ENCODE results near the gene DCLK3. TPM values are rescaled to one million over a fixed set of nuclear protein-coding genes. Genes with fewer than 3 reads are reported as not detected.

DCLK3 gene
- total RNA-seq = 0.14 TPM in 1 of 2 replicates, not detected in the other

DNA sequence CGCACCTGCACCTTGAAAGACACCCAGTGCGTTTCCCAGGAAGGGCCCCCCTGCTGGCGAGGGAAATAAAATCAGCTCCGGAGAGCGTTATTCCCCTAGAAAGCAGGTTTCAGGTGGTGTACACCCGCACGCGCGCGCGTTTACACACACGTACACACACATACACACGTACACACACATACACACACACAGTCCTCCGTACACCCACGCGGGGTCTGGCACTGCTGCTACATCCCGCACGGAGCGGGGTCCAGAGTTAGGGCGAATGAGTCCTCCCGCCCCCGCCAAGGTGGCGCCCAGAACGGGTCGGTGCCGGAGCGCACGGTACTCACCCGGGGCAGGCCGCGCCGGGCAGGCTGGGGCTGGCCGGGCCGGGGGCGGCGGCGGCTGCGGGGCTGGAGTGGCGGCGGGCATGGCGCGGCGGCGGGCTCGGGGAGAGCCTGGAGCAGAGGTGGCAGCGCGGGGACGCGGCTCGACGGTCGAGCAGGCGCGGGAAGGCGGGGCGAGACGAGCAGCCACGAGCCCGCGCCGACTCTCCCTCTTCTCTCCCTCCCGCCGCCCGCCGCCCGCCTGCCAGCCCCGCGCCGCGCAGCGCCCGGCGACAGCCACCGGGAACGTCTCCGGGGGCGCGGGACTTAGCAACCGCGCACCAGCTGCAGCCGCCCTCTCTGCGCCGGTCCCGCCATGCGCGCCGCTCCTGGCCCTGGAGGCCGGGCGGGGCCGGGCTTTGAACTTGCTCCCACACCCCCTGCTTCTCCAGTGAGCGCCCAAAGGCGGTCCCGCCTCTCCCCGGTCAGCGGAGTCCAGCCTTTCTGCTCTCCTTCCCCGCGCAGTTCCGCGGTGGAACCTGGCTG, at the start of gene DCLK3:
Gene DCLK3 (minus strand): TSS at position 704 of the 854 bp plus-strand sequence. CDS start 290 bp downstream, at position 414.

Other genes with a start within 250 kb of the DCLK3 start
- 10.7 and 47.5 TPM in 2 replicates for gene TRANK1, start 180.5 kb upstream of the DCLK3 start, total RNA-seq
- gene EPM2AIP1, start 228.6 kb upstream of the DCLK3 start, total RNA-seq = 13.3 and 22.2 TPM in 2 replicates
- 46.0 and 56.8 TPM in 2 replicates for gene MLH1, start 229.0 kb upstream of the DCLK3 start, total RNA-seq

All from placental pericyte (primary cell).